Stimulated activated naive CD4-positive, alpha-beta T cell treated with Interleukin-2 at 50 U/mL for 16 hours (primary cell): ENCODE data around the gene CBLN4.

Experiments used
- DNase-seq: peaks from one replicate; lab custom pipeline; 2025; lab: John Stamatoyannopoulos, UW

The CBLN4 gene

GRCh38 chr20:56005389-56005715 lies at the start of gene CBLN4:
Gene CBLN4, minus strand, starts transcription at chr20:56005519. Its CDS starts 1,348 bp downstream, at chr20:56004171.
- DNase-seq, result no peak

- no peak for DNase-seq
Measured at GRCh38 chr20:56043227-56043626, 37.9 kb upstream of the CBLN4 start.

GRCh38 chr20:56032251-56032650 lies 26.9 kb upstream of the CBLN4 start:
- DNase-seq, result no peak

GRCh38 chr20:56018716-56019115 lies 13.4 kb upstream of the CBLN4 start:
- DNase-seq, result no peak

GRCh38 chr20:56018194-56018593 lies 12.9 kb upstream of the CBLN4 start:
- no peak for DNase-seq

- DNase-seq, result no peak
Measured at GRCh38 chr20:56017560-56017959, 12.2 kb upstream of the CBLN4 start.

- DNase-seq, result no peak
Measured at GRCh38 chr20:56014998-56015397, 9.7 kb upstream of the CBLN4 start.

GRCh38 chr20:56014151-56014550 lies 8.8 kb upstream of the CBLN4 start:
- DNase-seq, result no peak

GRCh38 chr20:56004611-56005388 lies 519 bp downstream of the CBLN4 start:
- no peak for DNase-seq

GRCh38 chr20:56004007-56004406 lies 1.3 kb downstream of the CBLN4 start:
- no peak for DNase-seq

GRCh38 chr20:56002908-56003800 lies 2.2 kb downstream of the CBLN4 start:
- no peak for DNase-seq

- DNase-seq, result no peak
Measured at GRCh38 chr20:56001890-56002289, 3.4 kb downstream of the CBLN4 start.

- no peak for DNase-seq
Measured at GRCh38 chr20:56001106-56001785, 4.1 kb downstream of the CBLN4 start.

- DNase-seq, result no peak
Measured at GRCh38 chr20:55978550-55978949, 26.8 kb downstream of the CBLN4 start.

- no peak for DNase-seq
Measured at GRCh38 chr20:55977690-55978459, 27.4 kb downstream of the CBLN4 start.

GRCh38 chr20:55974491-55975202 lies 30.7 kb downstream of the CBLN4 start:
- no peak for DNase-seq

- DNase-seq, result no peak
Measured at GRCh38 chr20:55964790-55965189, 40.5 kb downstream of the CBLN4 start.

- no peak for DNase-seq
Measured at GRCh38 chr20:55961376-55962330, 43.7 kb downstream of the CBLN4 start.

GRCh38 chr20:55953201-55953600 lies 52.1 kb downstream of the CBLN4 start:
- DNase-seq, result no peak

GRCh38 chr20:55947701-55948100 lies 57.6 kb downstream of the CBLN4 start:
- no peak for DNase-seq
